Endothelial cell of umbilical vein (primary cell): ENCODE results near the gene CRAT.

Experiments used
- MAX ChIP-seq: IDR thresholded peaks from 2 replicates; pipeline ENCODE4 v1.6.1; 2011; ENCODE audit not compliant: insufficient read depth, insufficient read length
- POLR2A ChIP-seq: IDR thresholded peaks from 2 replicates; pipeline ENCODE4 v1.6.1; 2012; ENCODE audit warnings: low read depth, mild to moderate bottlenecking, control low read depth, low read length
- POLR2AphosphoS5 ChIP-seq: IDR thresholded peaks from 2 replicates; pipeline ENCODE4 v1.6.1; 2012; ENCODE audit warnings: low read depth, mild to moderate bottlenecking, control low read depth, low read length, moderate library complexity; ENCODE audit not compliant: insufficient read depth
- TF ChIP-seq, protein P1 (sequence below), 2 donors: IDR thresholded peaks; 1 replicate in 1 of 2; 2 replicates in 1 of 2; pipeline ENCODE4 v1.5.1; 2011; ENCODE audit warnings: low read length in 2 of 2, mild to moderate bottlenecking in 2 of 2, moderate library complexity in 2 of 2, control low read depth in 1 of 2, inconsistent platforms in 1 of 2, low read depth in 1 of 2; ENCODE audit not compliant: insufficient read depth in 1 of 2; ENCODE audit errors: extremely low read depth in 1 of 2

- TF ChIP-seq, protein P1, sequence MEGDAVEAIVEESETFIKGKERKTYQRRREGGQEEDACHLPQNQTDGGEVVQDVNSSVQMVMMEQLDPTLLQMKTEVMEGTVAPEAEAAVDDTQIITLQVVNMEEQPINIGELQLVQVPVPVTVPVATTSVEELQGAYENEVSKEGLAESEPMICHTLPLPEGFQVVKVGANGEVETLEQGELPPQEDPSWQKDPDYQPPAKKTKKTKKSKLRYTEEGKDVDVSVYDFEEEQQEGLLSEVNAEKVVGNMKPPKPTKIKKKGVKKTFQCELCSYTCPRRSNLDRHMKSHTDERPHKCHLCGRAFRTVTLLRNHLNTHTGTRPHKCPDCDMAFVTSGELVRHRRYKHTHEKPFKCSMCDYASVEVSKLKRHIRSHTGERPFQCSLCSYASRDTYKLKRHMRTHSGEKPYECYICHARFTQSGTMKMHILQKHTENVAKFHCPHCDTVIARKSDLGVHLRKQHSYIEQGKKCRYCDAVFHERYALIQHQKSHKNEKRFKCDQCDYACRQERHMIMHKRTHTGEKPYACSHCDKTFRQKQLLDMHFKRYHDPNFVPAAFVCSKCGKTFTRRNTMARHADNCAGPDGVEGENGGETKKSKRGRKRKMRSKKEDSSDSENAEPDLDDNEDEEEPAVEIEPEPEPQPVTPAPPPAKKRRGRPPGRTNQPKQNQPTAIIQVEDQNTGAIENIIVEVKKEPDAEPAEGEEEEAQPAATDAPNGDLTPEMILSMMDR (IDR thresholded peaks at IDR 0.05; ENCODE audit: extremely low read depth in 1 of 2, insufficient read depth in 1 of 2, low read depth in 1 of 2, low read length in 2 of 2): no peak
- TF ChIP-seq MAX (no peak), POLR2AphosphoS5 (no peak), POLR2A (no peak)
Observed at GRCh38 chr9:129071526-129072126, 39.0 kb downstream of the CRAT start.
